K562 (cell line): ENCODE results near the gene TSGA10IP. TPM values are rescaled to one million over a fixed set of nuclear protein-coding genes. Genes with fewer than 3 reads are reported as not detected.

Experiments
- CHD1 ChIP-seq: fragments of 200-600 bp; sonication (generic); IDR thresholded peaks from one replicate; pipeline ENCODE4 v1.6.1; 2012; ENCODE audit warnings: mild to moderate bottlenecking, moderate library complexity, low read length, inconsistent platforms
- NFYB ChIP-seq: IDR thresholded peaks from 2 replicates; pipeline ENCODE4 v1.6.1; 2011; ENCODE audit warnings: mild to moderate bottlenecking, moderate library complexity; ENCODE audit not compliant: insufficient read length; ENCODE audit errors: extremely low read depth
- POLR2A ChIP-seq: fragments of 450-650 bp; conservative IDR thresholded peaks from 2 replicates; pipeline ENCODE4 v1.6.1; 2016
- TEAD1 ChIP-seq, 2 experiments: fragments of 450-650 bp in 1 of 2; sonication (generic) in 1 of 2; formaldehyde crosslinking; IDR thresholded peaks; 2 replicates each; pipeline versions ENCODE4 v1.4.0 to v1.8.0; 2020 to 2022; ENCODE audit warnings: mild to moderate bottlenecking in 2 of 2, missing genetic modification reagents in 1 of 2
- ZKSCAN1 ChIP-seq: fragments of 150-350 bp; IDR thresholded peaks from 2 replicates; pipeline ENCODE4 v1.6.1; 2016; ENCODE audit warnings: low read depth, low read length
- polyA plus RNA-seq, 8 experiments: library from polyadenylated mRNA; depleted of rRNA in 4 of 8; stranded (reverse) in 5 of 8; unstranded in 3 of 8; fragments of >200 nt; fragmentation: Nextera tagmentation in 2 of 8; fragmentation: Illumina TruSeq in 1 of 8; extraction: Ambion mirVana in 2 of 8; extraction: Trizol in 1 of 8; gene quantifications; 2 replicates each; pipeline versions ENCODE4 v1.2.1 to v1.2.3, GENCODE V29; 2011 to 2014; ENCODE audit warnings: inconsistent platforms in 1 of 8, missing spikeins in 1 of 8
- total RNA-seq, 7 experiments: library from RNA; depleted of rRNA in 6 of 7; stranded (reverse); fragments of >200 nt in 6 of 7; fragmentation: Illumina TruSeq in 2 of 7; extraction: Trizol in 2 of 7; gene quantifications; 2 replicates each; pipeline versions ENCODE4 v1.2.1 to v1.2.3, GENCODE V29; 2011 to 2021; ENCODE audit warnings: low replicate concordance in 1 of 7
- TF ChIP-seq, protein P1 (sequence below): fragments of 450-650 bp; IDR thresholded peaks from 2 replicates; pipeline ENCODE4 v1.6.1; 2016; ENCODE audit warnings: mild to moderate bottlenecking, moderate library complexity
- TF ChIP-seq, protein P2 (sequence below): sonication (generic); formaldehyde crosslinking; IDR thresholded peaks from 2 replicates; pipeline ENCODE4 v1.8.0; 2023; ENCODE audit warnings: missing genetic modification reagents, mild to moderate bottlenecking, borderline replicate concordance

Gene TSGA10IP
- total and polyA plus RNA-seq, 9 of the 15 experiments (the other 6 are each of a cell fraction or from before 2014, with no cell fraction given): not detected

DNA sequence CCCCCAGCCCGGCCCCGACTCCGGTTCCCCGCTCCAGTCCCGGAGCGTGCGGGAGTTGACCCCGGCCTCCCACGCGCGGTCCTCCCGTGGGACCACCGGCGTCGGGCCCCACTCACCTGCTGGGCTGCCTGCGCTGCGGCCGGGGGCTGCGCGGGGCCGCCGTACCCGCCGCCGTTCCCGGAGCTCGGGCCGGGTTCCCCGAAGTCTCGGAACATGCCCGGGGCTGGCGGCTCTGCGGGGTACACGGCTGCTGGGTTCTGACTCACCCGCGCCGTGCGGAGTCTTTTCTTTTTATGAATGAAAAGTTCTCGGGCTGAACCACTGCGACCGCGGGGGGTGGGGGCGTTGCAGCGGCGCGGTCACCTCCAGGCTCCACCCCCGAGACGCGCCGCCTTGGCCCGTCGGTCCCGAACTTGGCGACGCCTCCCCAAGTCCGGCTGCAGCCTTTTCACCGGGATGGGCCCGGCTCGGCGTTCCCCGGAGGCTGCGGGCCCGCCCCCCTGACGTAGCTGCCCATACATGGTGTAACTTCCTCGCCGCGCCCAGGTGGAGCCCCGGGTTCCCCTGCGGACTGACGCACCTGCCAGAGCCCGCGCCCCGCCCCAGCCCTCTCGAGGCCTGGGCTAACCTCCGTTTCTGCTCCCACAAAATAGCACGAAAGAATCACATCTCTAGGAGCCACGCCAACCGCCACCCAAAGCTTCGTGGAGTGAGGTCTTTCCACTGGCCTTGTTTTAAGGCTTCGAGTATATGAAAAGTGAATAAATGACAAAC, 45.0 kb upstream of the TSGA10IP start, which contains the start of gene FOSL1 (continued):
- TF ChIP-seq, protein P1, sequence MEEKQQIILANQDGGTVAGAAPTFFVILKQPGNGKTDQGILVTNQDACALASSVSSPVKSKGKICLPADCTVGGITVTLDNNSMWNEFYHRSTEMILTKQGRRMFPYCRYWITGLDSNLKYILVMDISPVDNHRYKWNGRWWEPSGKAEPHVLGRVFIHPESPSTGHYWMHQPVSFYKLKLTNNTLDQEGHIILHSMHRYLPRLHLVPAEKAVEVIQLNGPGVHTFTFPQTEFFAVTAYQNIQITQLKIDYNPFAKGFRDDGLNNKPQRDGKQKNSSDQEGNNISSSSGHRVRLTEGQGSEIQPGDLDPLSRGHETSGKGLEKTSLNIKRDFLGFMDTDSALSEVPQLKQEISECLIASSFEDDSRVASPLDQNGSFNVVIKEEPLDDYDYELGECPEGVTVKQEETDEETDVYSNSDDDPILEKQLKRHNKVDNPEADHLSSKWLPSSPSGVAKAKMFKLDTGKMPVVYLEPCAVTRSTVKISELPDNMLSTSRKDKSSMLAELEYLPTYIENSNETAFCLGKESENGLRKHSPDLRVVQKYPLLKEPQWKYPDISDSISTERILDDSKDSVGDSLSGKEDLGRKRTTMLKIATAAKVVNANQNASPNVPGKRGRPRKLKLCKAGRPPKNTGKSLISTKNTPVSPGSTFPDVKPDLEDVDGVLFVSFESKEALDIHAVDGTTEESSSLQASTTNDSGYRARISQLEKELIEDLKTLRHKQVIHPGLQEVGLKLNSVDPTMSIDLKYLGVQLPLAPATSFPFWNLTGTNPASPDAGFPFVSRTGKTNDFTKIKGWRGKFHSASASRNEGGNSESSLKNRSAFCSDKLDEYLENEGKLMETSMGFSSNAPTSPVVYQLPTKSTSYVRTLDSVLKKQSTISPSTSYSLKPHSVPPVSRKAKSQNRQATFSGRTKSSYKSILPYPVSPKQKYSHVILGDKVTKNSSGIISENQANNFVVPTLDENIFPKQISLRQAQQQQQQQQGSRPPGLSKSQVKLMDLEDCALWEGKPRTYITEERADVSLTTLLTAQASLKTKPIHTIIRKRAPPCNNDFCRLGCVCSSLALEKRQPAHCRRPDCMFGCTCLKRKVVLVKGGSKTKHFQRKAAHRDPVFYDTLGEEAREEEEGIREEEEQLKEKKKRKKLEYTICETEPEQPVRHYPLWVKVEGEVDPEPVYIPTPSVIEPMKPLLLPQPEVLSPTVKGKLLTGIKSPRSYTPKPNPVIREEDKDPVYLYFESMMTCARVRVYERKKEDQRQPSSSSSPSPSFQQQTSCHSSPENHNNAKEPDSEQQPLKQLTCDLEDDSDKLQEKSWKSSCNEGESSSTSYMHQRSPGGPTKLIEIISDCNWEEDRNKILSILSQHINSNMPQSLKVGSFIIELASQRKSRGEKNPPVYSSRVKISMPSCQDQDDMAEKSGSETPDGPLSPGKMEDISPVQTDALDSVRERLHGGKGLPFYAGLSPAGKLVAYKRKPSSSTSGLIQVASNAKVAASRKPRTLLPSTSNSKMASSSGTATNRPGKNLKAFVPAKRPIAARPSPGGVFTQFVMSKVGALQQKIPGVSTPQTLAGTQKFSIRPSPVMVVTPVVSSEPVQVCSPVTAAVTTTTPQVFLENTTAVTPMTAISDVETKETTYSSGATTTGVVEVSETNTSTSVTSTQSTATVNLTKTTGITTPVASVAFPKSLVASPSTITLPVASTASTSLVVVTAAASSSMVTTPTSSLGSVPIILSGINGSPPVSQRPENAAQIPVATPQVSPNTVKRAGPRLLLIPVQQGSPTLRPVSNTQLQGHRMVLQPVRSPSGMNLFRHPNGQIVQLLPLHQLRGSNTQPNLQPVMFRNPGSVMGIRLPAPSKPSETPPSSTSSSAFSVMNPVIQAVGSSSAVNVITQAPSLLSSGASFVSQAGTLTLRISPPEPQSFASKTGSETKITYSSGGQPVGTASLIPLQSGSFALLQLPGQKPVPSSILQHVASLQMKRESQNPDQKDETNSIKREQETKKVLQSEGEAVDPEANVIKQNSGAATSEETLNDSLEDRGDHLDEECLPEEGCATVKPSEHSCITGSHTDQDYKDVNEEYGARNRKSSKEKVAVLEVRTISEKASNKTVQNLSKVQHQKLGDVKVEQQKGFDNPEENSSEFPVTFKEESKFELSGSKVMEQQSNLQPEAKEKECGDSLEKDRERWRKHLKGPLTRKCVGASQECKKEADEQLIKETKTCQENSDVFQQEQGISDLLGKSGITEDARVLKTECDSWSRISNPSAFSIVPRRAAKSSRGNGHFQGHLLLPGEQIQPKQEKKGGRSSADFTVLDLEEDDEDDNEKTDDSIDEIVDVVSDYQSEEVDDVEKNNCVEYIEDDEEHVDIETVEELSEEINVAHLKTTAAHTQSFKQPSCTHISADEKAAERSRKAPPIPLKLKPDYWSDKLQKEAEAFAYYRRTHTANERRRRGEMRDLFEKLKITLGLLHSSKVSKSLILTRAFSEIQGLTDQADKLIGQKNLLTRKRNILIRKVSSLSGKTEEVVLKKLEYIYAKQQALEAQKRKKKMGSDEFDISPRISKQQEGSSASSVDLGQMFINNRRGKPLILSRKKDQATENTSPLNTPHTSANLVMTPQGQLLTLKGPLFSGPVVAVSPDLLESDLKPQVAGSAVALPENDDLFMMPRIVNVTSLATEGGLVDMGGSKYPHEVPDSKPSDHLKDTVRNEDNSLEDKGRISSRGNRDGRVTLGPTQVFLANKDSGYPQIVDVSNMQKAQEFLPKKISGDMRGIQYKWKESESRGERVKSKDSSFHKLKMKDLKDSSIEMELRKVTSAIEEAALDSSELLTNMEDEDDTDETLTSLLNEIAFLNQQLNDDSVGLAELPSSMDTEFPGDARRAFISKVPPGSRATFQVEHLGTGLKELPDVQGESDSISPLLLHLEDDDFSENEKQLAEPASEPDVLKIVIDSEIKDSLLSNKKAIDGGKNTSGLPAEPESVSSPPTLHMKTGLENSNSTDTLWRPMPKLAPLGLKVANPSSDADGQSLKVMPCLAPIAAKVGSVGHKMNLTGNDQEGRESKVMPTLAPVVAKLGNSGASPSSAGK: 0 out of 2 replicates have a peak, but pooled peaks have one; percentile 12
- TF ChIP-seq CHD1 (peak; percentile 74), NFYB (no peak), TEAD1 (CRISPR knock-in tag; IDR thresholded peaks at IDR 0.05) (peak in 1 of 2 experiments; percentile 86; a peak in 1 of 4 replicates), ZKSCAN1 (no peak; the same call in 1 of the 2 replicates), POLR2A (peak; percentile 97)
- TF ChIP-seq, protein P2, sequence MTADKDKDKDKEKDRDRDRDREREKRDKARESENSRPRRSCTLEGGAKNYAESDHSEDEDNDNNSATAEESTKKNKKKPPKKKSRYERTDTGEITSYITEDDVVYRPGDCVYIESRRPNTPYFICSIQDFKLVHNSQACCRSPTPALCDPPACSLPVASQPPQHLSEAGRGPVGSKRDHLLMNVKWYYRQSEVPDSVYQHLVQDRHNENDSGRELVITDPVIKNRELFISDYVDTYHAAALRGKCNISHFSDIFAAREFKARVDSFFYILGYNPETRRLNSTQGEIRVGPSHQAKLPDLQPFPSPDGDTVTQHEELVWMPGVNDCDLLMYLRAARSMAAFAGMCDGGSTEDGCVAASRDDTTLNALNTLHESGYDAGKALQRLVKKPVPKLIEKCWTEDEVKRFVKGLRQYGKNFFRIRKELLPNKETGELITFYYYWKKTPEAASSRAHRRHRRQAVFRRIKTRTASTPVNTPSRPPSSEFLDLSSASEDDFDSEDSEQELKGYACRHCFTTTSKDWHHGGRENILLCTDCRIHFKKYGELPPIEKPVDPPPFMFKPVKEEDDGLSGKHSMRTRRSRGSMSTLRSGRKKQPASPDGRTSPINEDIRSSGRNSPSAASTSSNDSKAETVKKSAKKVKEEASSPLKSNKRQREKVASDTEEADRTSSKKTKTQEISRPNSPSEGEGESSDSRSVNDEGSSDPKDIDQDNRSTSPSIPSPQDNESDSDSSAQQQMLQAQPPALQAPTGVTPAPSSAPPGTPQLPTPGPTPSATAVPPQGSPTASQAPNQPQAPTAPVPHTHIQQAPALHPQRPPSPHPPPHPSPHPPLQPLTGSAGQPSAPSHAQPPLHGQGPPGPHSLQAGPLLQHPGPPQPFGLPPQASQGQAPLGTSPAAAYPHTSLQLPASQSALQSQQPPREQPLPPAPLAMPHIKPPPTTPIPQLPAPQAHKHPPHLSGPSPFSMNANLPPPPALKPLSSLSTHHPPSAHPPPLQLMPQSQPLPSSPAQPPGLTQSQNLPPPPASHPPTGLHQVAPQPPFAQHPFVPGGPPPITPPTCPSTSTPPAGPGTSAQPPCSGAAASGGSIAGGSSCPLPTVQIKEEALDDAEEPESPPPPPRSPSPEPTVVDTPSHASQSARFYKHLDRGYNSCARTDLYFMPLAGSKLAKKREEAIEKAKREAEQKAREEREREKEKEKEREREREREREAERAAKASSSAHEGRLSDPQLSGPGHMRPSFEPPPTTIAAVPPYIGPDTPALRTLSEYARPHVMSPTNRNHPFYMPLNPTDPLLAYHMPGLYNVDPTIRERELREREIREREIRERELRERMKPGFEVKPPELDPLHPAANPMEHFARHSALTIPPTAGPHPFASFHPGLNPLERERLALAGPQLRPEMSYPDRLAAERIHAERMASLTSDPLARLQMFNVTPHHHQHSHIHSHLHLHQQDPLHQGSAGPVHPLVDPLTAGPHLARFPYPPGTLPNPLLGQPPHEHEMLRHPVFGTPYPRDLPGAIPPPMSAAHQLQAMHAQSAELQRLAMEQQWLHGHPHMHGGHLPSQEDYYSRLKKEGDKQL (CRISPR knock-in tag): no peak
